Activated CD4-positive, alpha-beta T cell treated with anti-CD3 and anti-CD28 coated beads for 36 hours (primary cell): ENCODE data around the gene LRRC8C. TPM values are rescaled to one million over a fixed set of nuclear protein-coding genes. Genes with fewer than 3 reads are reported as not detected.

Experiments
- ATAC-seq: fragments of 200-7000 bp; cut with Tn5 transposase; one replicate; pipeline ENCODE4 v1.10.0; 2021; ENCODE audit warnings: mild to moderate bottlenecking, moderate library complexity
- CTCF ChIA-PET: fragments of 350-600 bp; sonication (Branson Sonifier 250); formaldehyde crosslinking; loops from one replicate; lab custom pipeline; 2021; ENCODE audit warnings: antibody characterized with exemption; lab: Charles Lee
- POLR2A ChIA-PET: fragments of 350-600 bp; sonication (Branson Sonifier 250); formaldehyde crosslinking; loops from one replicate; lab custom pipeline; 2021; ENCODE audit warnings: antibody characterized with exemption, inconsistent platforms; lab: Charles Lee
- DNase-seq: peaks from one replicate; pipeline ENCODE4 v3.0.0-alpha.2; 2020
- H3K27ac Mint-ChIP-seq: one replicate; pipeline ENCODE4 v1.8.0; 2021; ENCODE audit warnings: mixed read lengths
- H3K27me3 Mint-ChIP-seq: one replicate; pipeline ENCODE4 v1.8.0; 2021; ENCODE audit warnings: mixed read lengths
- H3K36me3 Mint-ChIP-seq: one replicate; pipeline ENCODE4 v1.8.0; 2021; ENCODE audit warnings: low read depth, mixed read lengths
- H3K4me1 Mint-ChIP-seq: one replicate; pipeline ENCODE4 v1.8.0; 2021; ENCODE audit warnings: mixed read lengths
- H3K4me3 Mint-ChIP-seq: one replicate; pipeline ENCODE4 v1.8.0; 2021; ENCODE audit warnings: mild to moderate bottlenecking, moderate library complexity, mixed read lengths
- H3K9me3 Mint-ChIP-seq: one replicate; pipeline ENCODE4 v1.8.0; 2021; ENCODE audit warnings: low read depth, mixed read lengths
- intact Hi-C, 2 experiments: fragments of 100-400 bp; cut with DNase I in 1 of 2; cut with micrococcal nuclease in 1 of 2; formaldehyde crosslinking; loops; one replicate each; pipeline versions ENCODE4 v1.14.2 to v1.15.1; 2022 to 2024; cut with DNase I, micrococcal nuclease
- total RNA-seq, 2 experiments: library from RNA; stranded (reverse); gene quantifications; one replicate each; pipeline ENCODE4 v1.2.3, GENCODE V29; 2021

LRRC8C gene
- total RNA-seq, 2 experiments from 2014 or later: 31.5 to 37.1 TPM

- Mint-ChIP-seq H3K4me3 (no peak overlapping the region), H3K4me1 (peaks cover 33% of the 10 kb centered on the region), H3K27me3 (no peaks in the 10 kb centered on the region), H3K9me3 (no peaks in the 10 kb centered on the region), H3K27ac (no peak overlapping the region), H3K36me3 (peaks cover 83% of the 10 kb centered on the region)
- intact Hi-C loops: no loop called here
- POLR2A ChIA-PET: no interaction called here
- DNase-seq (no peak), ATAC-seq (peak; percentile 44)
- CTCF ChIA-PET: interaction anchor here (0.8 to 4.2 kb wide), 6 partner anchors 8 to 171 kb away, joined by 3 to 19 read pairs (median 4); no protein-coding TSS in a partner anchor
Measured at GRCh38 chr1:89711140-89711778, 78.3 kb downstream of the LRRC8C start.

GRCh38 chr1:89712420-89712819 is 79.5 kb downstream of the LRRC8C start:
- ATAC-seq: no peak
- no peak overlapping the region for H3K27ac Mint-ChIP-seq
- H3K4me3 Mint-ChIP-seq: no peak overlapping the region
- intact Hi-C loops: no loop called here
- CTCF ChIA-PET: interaction anchor here (1.6 to 4.2 kb wide), 3 partner anchors 9 to 172 kb away, joined by 4 to 19 read pairs (median 5); no protein-coding TSS in a partner anchor
- H3K36me3 Mint-ChIP-seq: peaks cover 81% of the 10 kb centered on the region
- POLR2A ChIA-PET: interaction anchor here (0.6 to 0.7 kb wide), 2 partner anchors 69 to 240 kb away, joined by 3 read pairs; no protein-coding TSS in a partner anchor
- H3K9me3 Mint-ChIP-seq: no peaks in the 10 kb centered on the region
- no peak for DNase-seq
- peaks cover 36% of the 10 kb centered on the region for H3K4me1 Mint-ChIP-seq
- no peaks in the 10 kb centered on the region for H3K27me3 Mint-ChIP-seq

- ATAC-seq: no peak
- H3K27me3 Mint-ChIP-seq: no peaks in the 10 kb centered on the region
- DNase-seq: no peak
- peak overlapping the region; percentile 43 for H3K27ac Mint-ChIP-seq
- no peak overlapping the region for H3K4me3 Mint-ChIP-seq
- POLR2A ChIA-PET: no interaction called here
- intact Hi-C loops: loop anchor here (2.0 to 5.0 kb wide), 4 partner anchors 17 to 282 kb away; partner anchors contain the start of gene ZNF326 (in 1 of the 2)
- H3K9me3 Mint-ChIP-seq: no peaks in the 10 kb centered on the region
- peaks cover 58% of the 10 kb centered on the region for H3K4me1 Mint-ChIP-seq
- H3K36me3 Mint-ChIP-seq: peaks cover 73% of the 10 kb centered on the region
- CTCF ChIA-PET: no interaction called here
Measured at GRCh38 chr1:89715677-89716076, 82.8 kb downstream of the LRRC8C start.

GRCh38 chr1:89719502-89720306 is 86.8 kb downstream of the LRRC8C start:
- Mint-ChIP-seq H3K36me3 (peaks cover 58% of the 10 kb centered on the region), H3K4me3 (peak overlapping the region; percentile 63), H3K27ac (peak overlapping the region; percentile 100), H3K9me3 (peaks cover 4% of the 10 kb centered on the region), H3K4me1 (peaks cover 89% of the 10 kb centered on the region), H3K27me3 (no peaks in the 10 kb centered on the region)
- ChIA-PET POLR2A (interaction anchor here (0.5 to 2.8 kb wide), 17 partner anchors 11 to 180 kb away, joined by 3 to 22 read pairs (median 5); partner anchors contain the start of gene LRRC8C), CTCF (interaction anchor here (0.6 to 6.0 kb wide), 34 partner anchors 9 to 536 kb away, joined by 3 to 59 read pairs (median 4); partner anchors contain the start of gene LRRC8C)
- intact Hi-C loops: loop anchor here (1.0 to 10.0 kb wide), 17 partner anchors 47 to 522 kb away; partner anchors contain the start of genes LRRC8B (in 2 of the 2), GBP4 (in 1 of the 2) and ZNF326 (in 1 of the 2)
- ATAC-seq (peak; percentile 83), DNase-seq (no peak)

- Mint-ChIP-seq H3K9me3 (peaks cover 4% of the 10 kb centered on the region), H3K4me1 (peaks cover 91% of the 10 kb centered on the region), H3K36me3 (peaks cover 59% of the 10 kb centered on the region), H3K27ac (peak overlapping the region; percentile 88), H3K4me3 (peak overlapping the region; percentile 12), H3K27me3 (no peaks in the 10 kb centered on the region)
- no peak for ATAC-seq
- intact Hi-C loops: loop anchor here (1.0 to 10.0 kb wide), 4 partner anchors 42 to 524 kb away; partner anchors contain the start of gene GBP4 (in 1 of the 2)
- CTCF ChIA-PET: interaction anchor here (0.7 to 6.0 kb wide), 11 partner anchors 9 to 118 kb away, joined by 3 to 59 read pairs (median 5); no protein-coding TSS in a partner anchor
- POLR2A ChIA-PET: interaction anchor here (1.0 to 2.4 kb wide), 7 partner anchors 10 to 117 kb away, joined by 3 to 20 read pairs (median 5); partner anchors contain the start of gene LRRC8C
- DNase-seq: no peak
Measured at GRCh38 chr1:89720839-89721238, 87.9 kb downstream of the LRRC8C start.

GRCh38 chr1:89721351-89721750 is 88.4 kb downstream of the LRRC8C start:
- intact Hi-C loops: loop anchor here (1.0 to 10.0 kb wide), 4 partner anchors 42 to 524 kb away; partner anchors contain the start of gene GBP4 (in 1 of the 2)
- ChIA-PET POLR2A (interaction anchor here (0.7 to 1.4 kb wide), 4 partner anchors 10 to 117 kb away, joined by 3 to 5 read pairs (median 4); partner anchors contain the start of gene LRRC8C), CTCF (interaction anchor here (1.2 to 6.0 kb wide), 7 partner anchors 9 to 109 kb away, joined by 3 to 59 read pairs (median 4); no protein-coding TSS in a partner anchor)
- Mint-ChIP-seq H3K27me3 (no peaks in the 10 kb centered on the region), H3K9me3 (peaks cover 4% of the 10 kb centered on the region), H3K27ac (peak overlapping the region; percentile 88), H3K4me1 (peaks cover 93% of the 10 kb centered on the region), H3K36me3 (peaks cover 63% of the 10 kb centered on the region), H3K4me3 (peak overlapping the region; percentile 12)
- DNase-seq (peak; percentile 45), ATAC-seq (peak; percentile 34)

GRCh38 chr1:89723144-89723543 is 90.2 kb downstream of the LRRC8C start:
- POLR2A ChIA-PET: no interaction called here
- no peak overlapping the region for H3K4me3 Mint-ChIP-seq

GRCh38 chr1:89723863-89724262 is 90.9 kb downstream of the LRRC8C start:
- Mint-ChIP-seq H3K27me3 (no peaks in the 10 kb centered on the region), H3K4me1 (peaks cover 97% of the 10 kb centered on the region), H3K9me3 (peaks cover 7% of the 10 kb centered on the region), H3K4me3 (no peak overlapping the region), H3K36me3 (peaks cover 68% of the 10 kb centered on the region), H3K27ac (peak overlapping the region; percentile 98)
- DNase-seq (no peak), ATAC-seq (no peak)
- ChIA-PET POLR2A (no interaction called here), CTCF (interaction anchor here (0.6 to 4.6 kb wide), 3 partner anchors 39 to 247 kb away, joined by 3 to 32 read pairs (median 4); no protein-coding TSS in a partner anchor)
- intact Hi-C loops: loop anchor here (1.0 to 10.0 kb wide), 13 partner anchors 9 to 527 kb away; partner anchors contain the start of genes GBP4 (in 1 of the 2), LRRC8B (in 1 of the 2) and LRRC8C (in 1 of the 2)

More at GRCh38 chr1:89723144-89723543, 90.2 kb downstream of the LRRC8C start:
- Mint-ChIP-seq H3K4me1 (peaks cover 96% of the 10 kb centered on the region), H3K36me3 (peaks cover 65% of the 10 kb centered on the region), H3K9me3 (peaks cover 7% of the 10 kb centered on the region), H3K27me3 (no peaks in the 10 kb centered on the region), H3K27ac (peak overlapping the region; percentile 98)
- ATAC-seq: no peak
- no peak for DNase-seq
- intact Hi-C loops: loop anchor here (5.0 to 10.0 kb wide), 3 partner anchors 51 to 526 kb away; partner anchors contain the start of gene GBP4 (in 1 of the 2)
- CTCF ChIA-PET: interaction anchor here (0.6 to 4.6 kb wide), 3 partner anchors 40 to 246 kb away, joined by 3 to 32 read pairs (median 4); no protein-coding TSS in a partner anchor

- peak; percentile 86 for ATAC-seq
- Mint-ChIP-seq H3K36me3 (peaks cover 66% of the 10 kb centered on the region), H3K9me3 (peaks cover 7% of the 10 kb centered on the region), H3K4me1 (peaks cover 96% of the 10 kb centered on the region), H3K27ac (peak overlapping the region; percentile 98), H3K27me3 (no peaks in the 10 kb centered on the region), H3K4me3 (peak overlapping the region; percentile 50)
- DNase-seq: peak; percentile 80
- POLR2A ChIA-PET: interaction anchor here (0.6 to 1.0 kb wide), 2 partner anchors 52 to 177 kb away, joined by 3 to 4 read pairs; no protein-coding TSS in a partner anchor
- intact Hi-C loops: loop anchor here (1.0 to 10.0 kb wide), 14 partner anchors 9 to 527 kb away; partner anchors contain the start of genes GBP4 (in 1 of the 2), LRRC8B (in 1 of the 2) and LRRC8C (in 1 of the 2)
- CTCF ChIA-PET: interaction anchor here (0.6 to 4.6 kb wide), 4 partner anchors 8 to 120 kb away, joined by 3 to 32 read pairs (median 3); no protein-coding TSS in a partner anchor
Measured at GRCh38 chr1:89724369-89725010, 91.6 kb downstream of the LRRC8C start.
